Activated naive CD8-positive, alpha-beta T cell treated with anti-CD3 and anti-CD28 coated beads for 36 hours (primary cell): ENCODE results near the gene CCNL1. TPM values are rescaled to one million over a fixed set of nuclear protein-coding genes. Genes with fewer than 3 reads are reported as not detected.

Experiments
- DNase-seq: peaks from one replicate; pipeline ENCODE4 v3.0.0; 2021
- H3K27ac Mint-ChIP-seq: one replicate; pipeline ENCODE4 v1.8.0; 2022; ENCODE audit warnings: mild to moderate bottlenecking, moderate library complexity, mixed read lengths
- H3K27me3 Mint-ChIP-seq: one replicate; pipeline ENCODE4 v1.8.0; 2022; ENCODE audit warnings: mild to moderate bottlenecking, mixed read lengths
- H3K36me3 Mint-ChIP-seq: one replicate; pipeline ENCODE4 v1.8.0; 2021; ENCODE audit warnings: mild to moderate bottlenecking, mixed read lengths
- H3K4me1 Mint-ChIP-seq: one replicate; pipeline ENCODE4 v1.8.0; 2021; ENCODE audit warnings: mixed read lengths
- H3K4me3 Mint-ChIP-seq: one replicate; pipeline ENCODE4 v1.8.0; 2022; ENCODE audit warnings: mild to moderate bottlenecking, moderate library complexity, mixed read lengths
- H3K9me3 Mint-ChIP-seq: one replicate; pipeline ENCODE4 v1.8.0; 2022; ENCODE audit warnings: mixed read lengths
- total RNA-seq, 2 experiments: library from RNA; stranded (reverse); gene quantifications; one replicate each; pipeline ENCODE4 v1.2.3, GENCODE V29; 2021

The CCNL1 gene
- total RNA-seq, 2 experiments from 2014 or later, result 139 to 156 TPM

- no peak overlapping the region for H3K4me3 Mint-ChIP-seq
These were observed 58.5 kb downstream of the CCNL1 start for GRCh38 chr3:157101486-157101885.

GRCh38 chr3:157100608-157101396 lies 59.1 kb downstream of the CCNL1 start:
- Mint-ChIP-seq H3K36me3 (peaks cover 4% of the 10 kb centered on the region), H3K4me1 (peaks cover 16% of the 10 kb centered on the region), H3K27me3 (no peaks in the 10 kb centered on the region), H3K27ac (no peak overlapping the region), H3K9me3 (no peaks in the 10 kb centered on the region), H3K4me3 (no peak overlapping the region)
- no peak for DNase-seq

More at GRCh38 chr3:157101486-157101885, 58.5 kb downstream of the CCNL1 start:
- Mint-ChIP-seq H3K36me3 (peaks cover 4% of the 10 kb centered on the region), H3K4me1 (peaks cover 16% of the 10 kb centered on the region), H3K27ac (no peak overlapping the region), H3K9me3 (no peaks in the 10 kb centered on the region), H3K27me3 (no peaks in the 10 kb centered on the region)
- no peak for DNase-seq

- Mint-ChIP-seq H3K36me3 (peaks cover 4% of the 10 kb centered on the region), H3K27ac (no peak overlapping the region), H3K9me3 (no peaks in the 10 kb centered on the region), H3K4me3 (no peak overlapping the region), H3K27me3 (no peaks in the 10 kb centered on the region), H3K4me1 (peaks cover 12% of the 10 kb centered on the region)
- DNase-seq, result no peak
These were observed 59.9 kb downstream of the CCNL1 start for GRCh38 chr3:157100096-157100477.

- Mint-ChIP-seq H3K4me1 (peaks cover 8% of the 10 kb centered on the region), H3K27ac (no peak overlapping the region), H3K4me3 (no peak overlapping the region), H3K9me3 (no peaks in the 10 kb centered on the region), H3K27me3 (no peaks in the 10 kb centered on the region), H3K36me3 (peaks cover 4% of the 10 kb centered on the region)
- no peak for DNase-seq
These were observed 60.4 kb downstream of the CCNL1 start for GRCh38 chr3:157099326-157100095.

GRCh38 chr3:157098823-157099185 lies 61.1 kb downstream of the CCNL1 start:
- no peak for DNase-seq
- Mint-ChIP-seq H3K4me1 (peaks cover 10% of the 10 kb centered on the region), H3K27me3 (no peaks in the 10 kb centered on the region), H3K27ac (no peak overlapping the region), H3K36me3 (peaks cover 4% of the 10 kb centered on the region), H3K9me3 (no peaks in the 10 kb centered on the region), H3K4me3 (no peak overlapping the region)

- H3K9me3 Mint-ChIP-seq, result no peaks in the 10 kb centered on the region
- no peak overlapping the region for H3K4me3 Mint-ChIP-seq
- H3K27me3 Mint-ChIP-seq, result no peaks in the 10 kb centered on the region
- no peak for DNase-seq
- H3K4me1 Mint-ChIP-seq, result peaks cover 8% of the 10 kb centered on the region
- no peak overlapping the region for H3K27ac Mint-ChIP-seq
- peaks cover 4% of the 10 kb centered on the region for H3K36me3 Mint-ChIP-seq
These were observed 61.7 kb downstream of the CCNL1 start for GRCh38 chr3:157098121-157098822.
